RPMI7951 (cell line): ENCODE measurements around the gene ZFYVE28. TPM values are rescaled to one million over a fixed set of nuclear protein-coding genes. Genes with fewer than 3 reads are reported as not detected.

Experiments
- DNase-seq: peaks from one replicate; pipeline ENCODE4 v3.0.0-alpha.2; 2012; ENCODE audit warnings: low read depth
- total RNA-seq: library from RNA; depleted of rRNA; stranded (reverse); fragments of >200 nt; shearing (Covaris generic); gene quantifications from 2 replicates; pipeline ENCODE4 v1.2.3, GENCODE V29; 2014

Gene ZFYVE28
- total RNA-seq, 1 experiment from 2014 or later, result 4.2 TPM

GRCh38 chr4:2304321-2304876 is 114.0 kb downstream of the ZFYVE28 start:
- DNase-seq, result no peak

GRCh38 chr4:2303686-2304320 is 114.6 kb downstream of the ZFYVE28 start:
- no peak for DNase-seq

- no peak for DNase-seq
These were observed 115.2 kb downstream of the ZFYVE28 start for GRCh38 chr4:2303121-2303685.

GRCh38 chr4:2302387-2303119 is 115.9 kb downstream of the ZFYVE28 start:
- DNase-seq, result no peak

GRCh38 chr4:2301806-2302205 is 116.6 kb downstream of the ZFYVE28 start:
- DNase-seq, result no peak

GRCh38 chr4:2301225-2301642 is 117.2 kb downstream of the ZFYVE28 start:
- DNase-seq, result no peak

- DNase-seq, result no peak
These were observed 117.8 kb downstream of the ZFYVE28 start for GRCh38 chr4:2300431-2301224.

- DNase-seq, result no peak
These were observed 118.7 kb downstream of the ZFYVE28 start for GRCh38 chr4:2299794-2300193.

- DNase-seq, result no peak
These were observed 119.9 kb downstream of the ZFYVE28 start for GRCh38 chr4:2298532-2298991.

GRCh38 chr4:2297606-2298531 is 120.6 kb downstream of the ZFYVE28 start:
- no peak for DNase-seq

- no peak for DNase-seq
These were observed 121.5 kb downstream of the ZFYVE28 start for GRCh38 chr4:2296631-2297601.

- DNase-seq, result no peak
These were observed 122.5 kb downstream of the ZFYVE28 start for GRCh38 chr4:2295900-2296442.

GRCh38 chr4:2295500-2295899 is 122.9 kb downstream of the ZFYVE28 start:
- DNase-seq, result no peak

GRCh38 chr4:2292646-2293108 is 125.8 kb downstream of the ZFYVE28 start:
- DNase-seq, result peak; percentile 80

GRCh38 chr4:2291705-2292645 is 126.5 kb downstream of the ZFYVE28 start:
- no peak for DNase-seq

GRCh38 chr4:2290974-2291704 is 127.3 kb downstream of the ZFYVE28 start:
- no peak for DNase-seq

- DNase-seq, result no peak
These were observed 128.0 kb downstream of the ZFYVE28 start for GRCh38 chr4:2290488-2290887.
